ENCODE results near the gene POLD4. TPM values are rescaled to one million over a fixed set of nuclear protein-coding genes. Genes with fewer than 3 reads are reported as not detected.

POLD4 gene
- total and polyA plus RNA-seq, 4 donors, result 18.8 to 246 (median 86.0) TPM

- under 1% methylated on average over 53 of the region's 53 CpGs for WGBS
Measured at GRCh38 chr11:67317888-67318555, 35.3 kb downstream of the POLD4 start.

More at GRCh38 chr11:67317888-67318555, 35.3 kb downstream of the POLD4 start:
- H3K9me3 ChIP-seq (ENCODE audit: control insufficient read depth in 4 of 4, low read length in 3 of 4), result no peaks in the 10 kb centered on the region
- no peaks in the 10 kb centered on the region for H3K27me3 ChIP-seq (ENCODE audit: control insufficient read depth in 4 of 4, insufficient read depth in 4 of 4, low read length in 3 of 4)
- no peaks in the 10 kb centered on the region for H3K36me3 ChIP-seq (ENCODE audit: control insufficient read depth in 4 of 4, insufficient read depth in 3 of 4, low read depth in 1 of 4, low read length in 3 of 4)
- H3K9ac ChIP-seq (ENCODE audit: low read depth in 1 of 2, low read length in 2 of 2), result peak overlapping the region; percentile 76 to 85
- peak overlapping the region; percentile 86 to 95 (median 94) for H3K4me3 ChIP-seq (ENCODE audit: low read depth in 1 of 3, low read length in 3 of 3)
- H3K4me1 ChIP-seq (ENCODE audit: control insufficient read depth in 4 of 4, insufficient read depth in 4 of 4, low read length in 3 of 4), result peaks cover 1 to 12% (median 5%) of the 10 kb centered on the region in 4 donors
- no peak for TF ChIP-seq GABPA (IDR thresholded peaks at IDR 0.05 in 1 of 2, conservative IDR thresholded peaks at IDR 0.05 in 1 of 2)
- no peak for TF ChIP-seq JUND (IDR thresholded peaks at IDR 0.05)
- TF ChIP-seq EGR1 (IDR thresholded peaks at IDR 0.05; ENCODE audit: low read depth in 2 of 2), result no peak
- no peak for TF ChIP-seq FOXA1 (IDR thresholded peaks at IDR 0.05)
- no peak for TF ChIP-seq FOXA2 (IDR thresholded peaks at IDR 0.05)
- no peak for TF ChIP-seq SP1 (IDR thresholded peaks at IDR 0.05)
- no peak for TF ChIP-seq RXRA (IDR thresholded peaks at IDR 0.05)
- no peak for TF ChIP-seq ZBTB33 (IDR thresholded peaks at IDR 0.05)
- TF ChIP-seq NR2F2 (IDR thresholded peaks at IDR 0.05), result no peak
- no peak for TF ChIP-seq CTCF (IDR thresholded peaks at IDR 0.05; ENCODE audit: low read depth, low read length, missing input control)
- no peak for TF ChIP-seq ATF3 (IDR thresholded peaks at IDR 0.05)
- TF ChIP-seq MAX (IDR thresholded peaks at IDR 0.05), result no peak
- no peak for TF ChIP-seq REST (IDR thresholded peaks at IDR 0.05)
- TF ChIP-seq TAF1 (conservative IDR thresholded peaks at IDR 0.05), result no peak
- TF ChIP-seq HNF4A (conservative IDR thresholded peaks at IDR 0.05), result no peak
- no peak for TF ChIP-seq RAD21 (IDR thresholded peaks at IDR 0.05)
- no peak for TF ChIP-seq YY1 (IDR thresholded peaks at IDR 0.05)
- TF ChIP-seq HNF4G (IDR thresholded peaks at IDR 0.05), result no peak
- peak overlapping the region; percentile 94 to 96 for H3K27ac ChIP-seq (ENCODE audit: low read depth in 1 of 2, low read length in 2 of 2)
- no peak for DNase-seq (ENCODE audit: low spot score)
